HG03097 (cell line): Measurements from ENCODE around the gene ERGIC2.
"Not testable (repeated sequence)": the region's sequence is repeated elsewhere in the genome, so short reads cannot be mapped to it uniquely, and the experiment has no call there.

Experiments used
- ATAC-seq: cut with Tn5 transposase; IDR thresholded peaks from one replicate; pipeline ENCODE4 v1.9.1; 2021; ENCODE audit not compliant: unreplicated experiment, low FRiP score

ERGIC2 gene

GRCh38 chr12:29380536-29381523 is at the start of gene ERGIC2:
Gene ERGIC2 (minus strand): TSS chr12:29381172. CDS start chr12:29371633, 9,539 bp downstream.
- peak; percentile 97 for ATAC-seq

DNA sequence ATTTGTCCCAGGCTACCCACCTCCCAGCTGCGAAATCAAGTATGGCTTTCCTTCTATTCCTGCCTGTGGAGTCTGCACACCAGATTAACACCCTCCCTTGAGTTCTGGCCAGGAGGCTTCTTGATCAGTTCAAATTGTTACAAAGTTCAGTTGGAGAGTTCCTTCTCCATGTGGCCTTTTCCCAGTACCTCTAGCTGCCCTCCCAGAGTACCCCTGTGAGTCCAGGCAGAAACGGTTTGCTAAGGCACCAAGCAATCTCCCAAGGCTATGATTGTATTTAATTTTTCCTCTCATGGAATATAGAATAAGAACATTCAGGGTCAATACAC is 49.7 kb upstream of the ERGIC2 start:
- ATAC-seq = no peak

DNA sequence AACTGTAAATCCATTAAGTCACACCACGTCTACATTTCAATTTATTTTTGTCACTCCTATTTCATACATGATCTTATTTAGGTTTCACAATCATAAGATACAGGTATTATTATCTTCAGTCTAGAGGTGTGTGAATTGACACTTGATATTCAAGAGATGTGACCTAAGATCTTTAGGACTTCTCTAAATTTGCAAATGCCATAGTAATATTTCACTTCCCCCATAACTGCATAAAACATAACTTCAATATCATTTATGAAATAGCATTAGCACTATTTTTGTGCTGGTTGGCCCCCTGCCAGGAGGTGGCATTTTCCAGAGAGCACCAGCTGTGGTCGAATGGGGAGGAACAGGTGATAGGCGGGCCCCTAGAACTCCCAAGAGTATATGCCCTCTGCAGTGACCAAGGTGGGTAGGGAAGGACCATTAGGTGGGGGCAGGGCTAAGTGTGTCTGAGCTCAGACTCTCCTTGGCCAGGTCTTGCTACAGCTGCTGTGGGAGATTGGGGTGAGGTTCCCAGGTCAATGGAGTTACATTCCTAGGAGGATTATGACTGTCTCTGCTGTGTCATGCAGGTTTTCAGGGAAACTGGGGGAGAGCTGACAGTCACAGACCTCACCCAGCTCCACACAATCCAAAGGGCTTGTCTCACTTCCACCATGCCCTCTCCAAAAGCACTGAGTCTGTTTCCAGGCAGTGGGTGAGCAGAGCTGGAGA is 49.2 kb upstream of the ERGIC2 start:
- no peak for ATAC-seq

DNA sequence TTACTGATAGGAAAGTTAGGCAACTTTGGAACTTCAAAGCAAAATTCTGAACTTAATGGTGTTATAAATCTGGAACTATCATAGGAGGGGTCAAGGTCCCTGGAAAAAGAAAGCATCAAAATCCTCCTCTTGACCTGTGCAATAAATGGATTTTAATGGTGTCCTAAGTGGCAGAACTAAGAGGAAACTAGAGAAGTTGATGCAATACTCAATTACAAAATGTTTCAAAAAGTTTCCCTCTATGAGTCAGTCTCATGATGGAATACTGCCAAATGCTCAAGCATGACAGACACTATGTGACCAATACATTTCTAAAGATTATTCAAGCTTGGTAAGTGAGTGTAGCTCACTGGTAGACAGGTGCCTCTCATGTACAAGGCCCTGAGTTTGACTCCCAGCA is 47.7 kb upstream of the ERGIC2 start:
- no peak for ATAC-seq

DNA sequence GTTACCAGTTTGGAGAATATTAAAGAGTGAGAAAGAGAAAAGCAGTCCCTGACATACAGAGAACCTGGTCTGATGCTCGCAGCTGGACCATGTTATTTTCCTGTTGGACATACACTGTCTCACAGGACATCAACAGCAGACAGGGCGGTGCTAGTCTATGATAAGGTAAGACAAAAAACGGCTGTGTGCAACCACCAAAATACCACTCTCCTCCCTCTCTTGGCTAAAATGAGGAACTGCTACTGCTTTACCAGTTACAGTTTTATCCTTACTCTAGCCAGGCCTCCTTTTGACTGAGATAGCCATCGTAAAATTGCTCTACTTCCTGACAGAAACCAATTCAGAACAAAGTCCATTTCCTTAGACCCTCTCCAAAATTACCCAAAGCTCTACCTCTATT is 47.0 kb upstream of the ERGIC2 start:
- peak; percentile 99 for ATAC-seq

DNA sequence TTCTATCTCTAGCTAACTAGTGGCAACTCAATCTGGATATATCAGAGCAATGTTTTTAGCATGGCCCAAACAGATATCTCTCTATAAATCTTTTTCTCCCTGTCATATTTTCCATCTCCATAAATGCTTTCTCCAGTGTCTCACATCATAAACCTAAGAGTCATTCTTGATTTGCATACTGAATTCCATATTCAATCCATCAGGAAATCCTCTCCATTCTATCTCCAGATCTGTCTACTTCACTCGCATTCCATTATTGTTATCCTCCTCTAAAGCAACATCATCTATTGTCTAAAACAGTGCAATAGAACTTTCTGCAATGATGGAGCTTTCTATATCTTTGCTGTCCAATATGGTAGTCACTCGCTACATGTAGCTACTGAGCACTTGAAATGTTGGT is 45.5 kb upstream of the ERGIC2 start:
- no peak for ATAC-seq

- ATAC-seq = no peak
These were observed 44.8 kb upstream of the ERGIC2 start for GRCh38 chr12:29425722-29426121.

GRCh38 chr12:29416748-29417147 is 35.8 kb upstream of the ERGIC2 start:
- no peak for ATAC-seq

- no peak for ATAC-seq
These were observed 34.1 kb upstream of the ERGIC2 start for GRCh38 chr12:29415111-29415510.

- no peak for ATAC-seq
These were observed 33.4 kb upstream of the ERGIC2 start for GRCh38 chr12:29414368-29414767.

DNA sequence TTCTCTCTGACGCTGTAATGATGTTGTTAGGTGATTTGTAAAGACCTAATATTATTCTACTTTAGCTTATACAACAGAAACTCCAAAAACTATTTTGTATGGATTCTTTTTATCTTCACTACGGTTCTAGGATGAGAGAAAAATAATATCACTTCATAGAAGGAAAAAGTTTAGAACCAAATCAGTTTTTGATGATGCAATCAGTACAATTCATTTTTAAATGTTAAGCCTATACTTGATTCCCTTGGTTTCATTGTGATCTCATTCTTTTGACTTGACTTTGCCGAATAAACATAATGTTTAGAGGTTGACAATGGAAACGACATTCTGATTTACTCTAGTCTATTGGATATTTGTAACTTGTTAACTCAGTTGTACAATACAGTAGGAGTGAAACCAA is 24.6 kb upstream of the ERGIC2 start:
- no peak for ATAC-seq

- ATAC-seq = no peak
These were observed 23.0 kb upstream of the ERGIC2 start for GRCh38 chr12:29403991-29404390.

GRCh38 chr12:29402437-29402836 is 21.5 kb upstream of the ERGIC2 start:
- no peak for ATAC-seq

GRCh38 chr12:29398495-29398894 is 17.5 kb upstream of the ERGIC2 start:
- no peak for ATAC-seq

- no peak for ATAC-seq
These were observed 15.8 kb upstream of the ERGIC2 start for GRCh38 chr12:29396774-29397173.

DNA sequence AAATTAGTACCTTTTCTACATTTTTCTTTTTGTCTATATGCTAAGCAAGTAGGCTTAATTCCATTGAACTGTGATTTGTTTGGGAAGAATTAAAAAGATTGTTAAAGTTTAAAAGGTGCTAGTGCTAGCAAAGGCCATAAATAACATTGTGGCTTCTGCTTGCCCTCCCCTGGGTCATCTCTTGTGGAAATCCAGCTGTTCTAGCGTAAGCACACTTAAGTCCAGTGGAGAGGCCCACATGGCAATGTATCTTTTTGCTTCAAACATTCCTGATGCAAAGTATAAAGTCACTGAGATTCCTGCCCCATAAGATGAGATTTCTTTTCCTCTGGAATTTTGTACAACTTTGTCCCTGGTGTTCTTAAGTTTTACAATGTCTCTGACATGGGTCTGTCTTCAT is 14.4 kb upstream of the ERGIC2 start:
- no peak for ATAC-seq

GRCh38 chr12:29390419-29390818 is 9.4 kb upstream of the ERGIC2 start:
- not testable (repeated sequence) for ATAC-seq

DNA sequence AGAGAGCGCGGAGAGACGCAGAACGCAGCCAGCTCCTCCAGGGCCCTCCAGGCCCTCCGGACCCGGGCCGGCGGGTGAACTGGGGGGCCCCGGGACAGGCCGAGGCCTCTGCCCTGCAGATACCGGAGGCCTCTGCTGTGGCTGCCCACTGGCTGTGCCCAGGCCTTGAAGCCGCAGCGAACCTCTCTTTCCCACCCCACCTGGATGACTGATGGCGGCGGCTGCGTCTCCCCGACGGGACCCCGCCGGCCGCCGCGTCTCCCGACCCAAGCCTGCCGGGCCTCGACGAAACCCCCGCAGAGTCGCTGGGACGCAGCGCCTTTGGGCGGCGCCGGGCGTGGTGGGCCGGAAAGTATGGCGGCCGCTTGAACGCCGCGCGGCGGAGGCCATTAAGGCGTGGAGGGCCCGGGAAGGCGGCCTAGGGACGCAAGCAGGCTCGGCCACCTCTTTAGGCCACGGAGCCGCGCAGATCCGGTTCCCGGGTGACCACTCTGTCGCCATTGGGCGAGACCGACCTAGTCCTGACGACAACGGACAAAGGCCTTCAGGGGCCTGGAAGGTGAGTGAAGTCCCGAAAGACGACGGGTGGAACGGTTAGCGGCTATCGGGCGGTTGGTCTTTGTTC is 8.4 kb upstream of the ERGIC2 start:
- no peak for ATAC-seq

DNA sequence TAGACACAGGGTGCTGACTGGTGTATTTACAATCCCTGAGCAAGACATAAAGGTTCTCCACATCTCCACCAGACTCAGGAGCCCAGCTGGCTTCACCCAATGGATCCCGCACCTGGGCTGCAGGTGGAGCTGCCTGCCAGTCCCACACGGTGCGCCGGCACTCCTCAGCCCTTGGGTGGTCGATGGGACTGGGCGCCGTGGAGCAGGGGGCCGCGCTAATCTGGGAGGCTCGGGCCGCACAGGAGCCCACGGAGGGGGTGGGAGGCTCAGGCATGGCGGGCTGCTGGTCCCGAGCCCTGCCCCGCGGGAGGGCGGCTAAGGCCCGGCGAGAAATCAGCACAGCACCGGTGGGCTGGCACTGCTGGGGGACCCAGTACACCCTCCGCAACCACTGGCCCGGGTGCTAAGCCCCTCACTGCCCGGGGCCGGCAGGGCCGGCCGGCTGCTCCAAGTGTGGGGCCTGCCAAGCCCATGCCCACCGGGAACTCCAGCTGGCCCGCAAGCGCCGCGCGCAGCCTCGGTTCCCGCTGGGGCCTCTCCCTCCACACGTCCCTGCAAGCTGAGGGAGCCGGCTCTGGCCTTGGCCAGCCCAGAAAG is 5.2 kb upstream of the ERGIC2 start:
- not testable (repeated sequence) for ATAC-seq

DNA sequence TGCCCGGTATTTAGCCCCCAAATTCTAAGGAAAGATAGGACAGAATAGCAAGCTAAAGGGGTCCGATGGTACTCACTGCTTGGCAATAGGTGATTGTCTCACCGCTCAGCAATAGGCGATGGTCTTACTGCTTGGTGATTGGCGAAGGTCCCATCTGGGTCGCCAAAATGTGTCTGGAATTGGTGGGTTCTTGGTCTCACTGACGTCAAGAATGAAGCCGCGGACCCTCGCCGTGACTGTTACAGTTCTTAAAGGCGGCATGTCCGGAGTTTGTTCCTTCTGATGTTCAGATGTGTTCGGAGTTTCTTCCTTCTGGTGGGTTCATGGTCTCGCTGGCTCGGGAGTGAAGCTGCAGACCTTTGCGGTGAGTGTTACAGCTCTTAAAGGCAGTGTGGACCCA is 4.2 kb upstream of the ERGIC2 start:
- ATAC-seq = not testable (repeated sequence)

- ATAC-seq = no peak
These were observed 1.3 kb upstream of the ERGIC2 start for GRCh38 chr12:29382251-29382650.
